Left lung (tissue), 10 donors: Measurements from ENCODE around the gene SERPINA4. TPM values are rescaled to one million over a fixed set of nuclear protein-coding genes. Genes with fewer than 3 reads are reported as not detected.
A peak's percentile ranks its signal among the peaks of the same experiment; 100 is the strongest.

ENCODE experiments used
- ATAC-seq: fragments of 200-7000 bp; cut with Tn5 transposase; one replicate; pipeline ENCODE4 v1.9.1; 2020; ENCODE audit warnings: moderate library complexity
- DNase-seq, 4 donors: peaks; one replicate each; pipeline ENCODE4 v3.0.0-alpha.2; 2013 to 2020
- H3K27ac ChIP-seq, 2 donors: fragments of 200-600 bp; sonication (generic) in 1 of 2; one replicate each; pipeline versions ENCODE4 v1.5.0 to v1.8.0; 2020 to 2021
- H3K27me3 ChIP-seq, 2 donors: fragments of 200-600 bp; sonication (generic) in 1 of 2; one replicate each; pipeline versions ENCODE4 v1.5.0 to v1.8.0; 2020 to 2021
- H3K36me3 ChIP-seq, 2 donors: fragments of 200-600 bp; sonication (generic) in 1 of 2; one replicate each; pipeline versions ENCODE4 v1.5.0 to v1.8.0; 2020 to 2021
- H3K4me1 ChIP-seq, 2 donors: fragments of 200-600 bp; one replicate each; pipeline ENCODE4 v1.8.0; 2021
- H3K4me3 ChIP-seq, 2 donors: fragments of 200-600 bp; sonication (generic) in 1 of 2; one replicate each; pipeline versions ENCODE4 v1.5.0 to v1.8.0; 2020 to 2021; ENCODE audit warnings: mild to moderate bottlenecking in 1 of 2
- H3K9me3 ChIP-seq, 2 donors: fragments of 200-600 bp; sonication (generic) in 1 of 2; one replicate each; pipeline versions ENCODE4 v1.5.0 to v1.8.0; 2020 to 2021
- CTCF ChIP-seq, 2 donors: fragments of 200-600 bp; sonication (generic) in 1 of 2; IDR thresholded peaks; one replicate each; pipeline versions ENCODE4 v1.5.0 to v1.8.0; 2021; ENCODE audit warnings: antibody characterized with exemption in 2 of 2
- intact Hi-C, 2 donors: fragments of 100-400 bp; cut with DNase I; formaldehyde crosslinking; loops; one replicate each; pipeline versions ENCODE4 v1.11.2 to v1.14.2; 2022
- polyA plus RNA-seq, 6 donors: library from polyadenylated mRNA; unstranded; fragments of 120-200 nt; gene quantifications; one replicate each; pipeline ENCODE4 v1.2.1, GENCODE V29; 2013; ENCODE audit not compliant: insufficient read length in 6 of 6
- total RNA-seq, 2 donors: library from RNA; stranded (reverse); fragmentation: NEBNext Ultra II Directional; extraction: Animal tissue kit (Norgen Biotek cat#: 25700); gene quantifications; one replicate each; pipeline ENCODE4 v1.2.1, GENCODE V29; 2021
- donor health status: DM: no; HTN: yes; CAD: no.
- donor health status: DM: no; HTN: no; CAD: no.

SERPINA4 gene
- total and polyA plus RNA-seq, 8 donors, result 1.0 to 2.7 (median 1.3) TPM; not detected in 2

- TF ChIP-seq CTCF (IDR thresholded peaks at IDR 0.05), result no peak
Measured at GRCh38 chr14:94598506-94598815, 37.2 kb downstream of the SERPINA4 start.

GRCh38 chr14:94598816-94599655, 37.8 kb downstream of the SERPINA4 start:
- Histone ChIP-seq H3K4me3 (no peak overlapping the region), H3K4me1 (peaks cover 6 to 8% of the 10 kb centered on the region in 2 donors), H3K27ac (peak overlapping the region; percentile 45 to 77), H3K36me3 (no peaks in the 10 kb centered on the region), H3K9me3 (no peaks in the 10 kb centered on the region), H3K27me3 (peaks cover 0 to 3% of the 10 kb centered on the region in 2 donors)
- TF ChIP-seq CTCF (IDR thresholded peaks at IDR 0.05), result no peak
- intact Hi-C loops, result no loop called here
- peak; percentile 78 for ATAC-seq
- peak in 2 of 4 donors; percentile 55 to 63 for DNase-seq

More at GRCh38 chr14:94598506-94598815, 37.2 kb downstream of the SERPINA4 start:
- DNase-seq (no peak), ATAC-seq (no peak)
- Histone ChIP-seq H3K36me3 (no peaks in the 10 kb centered on the region), H3K4me3 (no peak overlapping the region), H3K4me1 (peaks cover 6 to 8% of the 10 kb centered on the region in 2 donors), H3K9me3 (no peaks in the 10 kb centered on the region), H3K27me3 (peaks cover 0 to 3% of the 10 kb centered on the region in 2 donors), H3K27ac (no peak overlapping the region)
- intact Hi-C loops, result no loop called here

GRCh38 chr14:94599656-94600004, 38.4 kb downstream of the SERPINA4 start:
- H3K36me3 ChIP-seq, result no peaks in the 10 kb centered on the region
- DNase-seq, result no peak
- H3K4me3 ChIP-seq, result no peak overlapping the region
- peaks cover 6 to 8% of the 10 kb centered on the region in 2 donors for H3K4me1 ChIP-seq
- intact Hi-C loops, result no loop called here
- peaks cover 0 to 3% of the 10 kb centered on the region in 2 donors for H3K27me3 ChIP-seq
- no peak for TF ChIP-seq CTCF (IDR thresholded peaks at IDR 0.05)
- no peaks in the 10 kb centered on the region for H3K9me3 ChIP-seq
- ATAC-seq, result no peak
- peak overlapping the region; percentile 43 to 77 for H3K27ac ChIP-seq

GRCh38 chr14:94600148-94600545, 38.9 kb downstream of the SERPINA4 start:
- Histone ChIP-seq H3K9me3 (no peaks in the 10 kb centered on the region), H3K4me1 (peaks cover 6 to 8% of the 10 kb centered on the region in 2 donors), H3K36me3 (no peaks in the 10 kb centered on the region), H3K27me3 (peaks cover 0 to 6% of the 10 kb centered on the region in 2 donors), H3K27ac (peak overlapping the region in 1 of 2 donors; percentile 77), H3K4me3 (no peak overlapping the region)
- intact Hi-C loops, result no loop called here
- DNase-seq, result no peak
- TF ChIP-seq CTCF (IDR thresholded peaks at IDR 0.05), result no peak
- no peak for ATAC-seq

- TF ChIP-seq CTCF (IDR thresholded peaks at IDR 0.05), result no peak
- Histone ChIP-seq H3K4me3 (no peak overlapping the region), H3K9me3 (no peaks in the 10 kb centered on the region), H3K27me3 (peaks cover 0 to 4% of the 10 kb centered on the region in 2 donors), H3K27ac (peak overlapping the region in 1 of 2 donors; percentile 55), H3K36me3 (no peaks in the 10 kb centered on the region), H3K4me1 (peaks cover 6 to 8% of the 10 kb centered on the region in 2 donors)
- intact Hi-C loops, result no loop called here
- DNase-seq, result peak in 2 of 4 donors; percentile 59 to 75
- ATAC-seq, result peak; percentile 68
Measured at GRCh38 chr14:94601884-94602391, 40.7 kb downstream of the SERPINA4 start.
